H9 (cell line): ENCODE measurements around the gene EOGT. TPM values are rescaled to one million over a fixed set of nuclear protein-coding genes. Genes with fewer than 3 reads are reported as not detected.

Experiments
- DNase-seq: peaks from one replicate; pipeline ENCODE4 v3.0.0-alpha.2; 2017
- H2AFZ ChIP-seq: one replicate; pipeline ENCODE4 v1.6.1; 2013; ENCODE audit warnings: mild to moderate bottlenecking, low read length, control low read depth, moderate library complexity
- H2AK5ac ChIP-seq: 2 replicates; pipeline ENCODE4 v1.6.1; 2013; ENCODE audit warnings: low read length, control low read depth, mixed read lengths; ENCODE audit not compliant: insufficient read length
- H2BK120ac ChIP-seq: one replicate; pipeline ENCODE4 v1.6.1; 2013; ENCODE audit warnings: low read depth, mild to moderate bottlenecking, low read length, control low read depth, inconsistent platforms; ENCODE audit not compliant: poor library complexity, severe bottlenecking
- H2BK12ac ChIP-seq: 2 replicates; pipeline ENCODE4 v1.6.1; 2013; ENCODE audit warnings: low read length, control low read depth, mixed read lengths, low read depth; ENCODE audit not compliant: insufficient read length
- H2BK15ac ChIP-seq: 2 replicates; pipeline ENCODE4 v1.6.1; 2013; ENCODE audit warnings: low read depth, low read length, control low read depth
- H2BK20ac ChIP-seq: one replicate; pipeline ENCODE4 v1.6.1; 2013; ENCODE audit warnings: low read depth, mild to moderate bottlenecking, low read length, control low read depth, inconsistent platforms; ENCODE audit not compliant: poor library complexity, severe bottlenecking
- H2BK5ac ChIP-seq: 2 replicates; pipeline ENCODE4 v1.6.1; 2013; ENCODE audit warnings: low read length, control low read depth, mixed read lengths; ENCODE audit not compliant: insufficient read length
- H3K14ac ChIP-seq: 2 replicates; pipeline ENCODE4 v1.6.1; 2013; ENCODE audit warnings: low read length, control low read depth; ENCODE audit not compliant: insufficient read depth
- H3K18ac ChIP-seq: 2 replicates; pipeline ENCODE4 v1.6.1; 2013; ENCODE audit warnings: low read depth, mild to moderate bottlenecking, mixed read lengths, low read length, control low read depth; ENCODE audit not compliant: insufficient read length
- H3K23ac ChIP-seq: 2 replicates; pipeline ENCODE4 v1.6.1; 2013; ENCODE audit warnings: low read length, control low read depth, mixed read lengths, low read depth; ENCODE audit not compliant: insufficient read length
- H3K23me2 ChIP-seq: 2 replicates; pipeline ENCODE4 v1.6.1; 2013; ENCODE audit warnings: low read depth, mild to moderate bottlenecking, mixed read lengths, low read length, control low read depth; ENCODE audit not compliant: insufficient read length, poor library complexity, severe bottlenecking
- H3K27ac ChIP-seq: 2 replicates; pipeline ENCODE4 v1.5.1; 2013; ENCODE audit warnings: low read length, control low read depth, mixed read lengths, low read depth; ENCODE audit not compliant: insufficient read length
- H3K27me3 ChIP-seq: 2 replicates; pipeline ENCODE4 v1.6.1; 2013; ENCODE audit warnings: low read length, control low read depth, inconsistent platforms; ENCODE audit not compliant: insufficient read depth
- H3K4ac ChIP-seq: 2 replicates; pipeline ENCODE4 v1.6.1; 2013; ENCODE audit warnings: low read depth, mild to moderate bottlenecking, control low read depth, inconsistent platforms, low read length, moderate library complexity
- H3K4me1 ChIP-seq: 2 replicates; pipeline ENCODE4 v1.6.1; 2013; ENCODE audit warnings: low read length, control low read depth, inconsistent platforms; ENCODE audit not compliant: insufficient read depth
- H3K4me2 ChIP-seq: 2 replicates; pipeline ENCODE4 v1.6.1; 2013; ENCODE audit warnings: low read length, control low read depth, mixed read lengths; ENCODE audit not compliant: insufficient read length, insufficient read depth
- H3K56ac ChIP-seq: 2 replicates; pipeline ENCODE4 v1.6.1; 2013; ENCODE audit warnings: low read depth, mild to moderate bottlenecking, mixed read lengths, low read length, control low read depth; ENCODE audit not compliant: insufficient read length
- H3K79me1 ChIP-seq: 2 replicates; pipeline ENCODE4 v1.6.1; 2013; ENCODE audit warnings: low read depth, mild to moderate bottlenecking, moderate library complexity, low read length, control low read depth, inconsistent platforms; ENCODE audit not compliant: insufficient read depth, poor library complexity, severe bottlenecking
- H3K79me2 ChIP-seq: 2 replicates; pipeline ENCODE4 v1.6.1; 2013; ENCODE audit warnings: low read length, control low read depth, inconsistent platforms; ENCODE audit not compliant: insufficient read depth
- H3K9ac ChIP-seq: 2 replicates; pipeline ENCODE4 v1.6.1; 2013; ENCODE audit warnings: low read length, control low read depth, mixed read lengths; ENCODE audit not compliant: insufficient read length; ENCODE audit errors: extremely low read depth
- H3K9me3 ChIP-seq: one replicate; pipeline ENCODE4 v1.6.1; 2013; ENCODE audit warnings: low read depth, low read length, inconsistent platforms; ENCODE audit not compliant: control insufficient read depth
- H3T11ph ChIP-seq: one replicate; pipeline ENCODE4 v1.6.1; 2013; ENCODE audit warnings: mild to moderate bottlenecking, low read length, control low read depth, inconsistent platforms
- H4K20me1 ChIP-seq: one replicate; pipeline ENCODE4 v1.6.1; 2013; ENCODE audit not compliant: control insufficient read depth, insufficient read length, insufficient read depth
- H4K5ac ChIP-seq: 2 replicates; pipeline ENCODE4 v1.6.1; 2013; ENCODE audit warnings: low read depth, mild to moderate bottlenecking, mixed read lengths, low read length, control low read depth; ENCODE audit not compliant: insufficient read length
- H4K8ac ChIP-seq: replicated peaks from 2 replicates; pipeline ENCODE4 v1.6.1; 2013; ENCODE audit warnings: low read length, control low read depth, mixed read lengths, low read depth; ENCODE audit not compliant: insufficient read length
- H4K91ac ChIP-seq: 2 replicates; pipeline ENCODE4 v1.6.1; 2013; ENCODE audit warnings: low read depth, mild to moderate bottlenecking, moderate library complexity, mixed read lengths, low read length, control low read depth; ENCODE audit not compliant: insufficient read length
- H3K27ac Mint-ChIP-seq, 3 experiments: 2 replicates in 2 of 3; 3 replicates in 1 of 3; pipeline ENCODE4 v1.8.0; 2020 to 2021; ENCODE audit warnings: mixed read lengths in 3 of 3, mild to moderate bottlenecking in 1 of 3, moderate library complexity in 1 of 3
- H3K27me3 Mint-ChIP-seq: 2 replicates; pipeline ENCODE4 v1.8.0; 2021; ENCODE audit warnings: low read depth, mild to moderate bottlenecking, moderate library complexity, mixed read lengths
- H3K36me3 Mint-ChIP-seq, 3 experiments: 2 replicates in 2 of 3; 3 replicates in 1 of 3; pipeline ENCODE4 v1.8.0; 2020 to 2021; ENCODE audit warnings: low read depth in 3 of 3, mixed read lengths in 3 of 3; ENCODE audit not compliant: insufficient read depth in 1 of 3
- H3K4me1 Mint-ChIP-seq, 2 experiments: 2 replicates each; pipeline ENCODE4 v1.8.0; 2020; ENCODE audit warnings: mixed read lengths in 2 of 2
- H3K4me3 Mint-ChIP-seq, 2 experiments: 2 replicates in 1 of 2; 3 replicates in 1 of 2; pipeline ENCODE4 v1.8.0; 2020 to 2021; ENCODE audit warnings: mild to moderate bottlenecking in 2 of 2, mixed read lengths in 2 of 2, moderate library complexity in 1 of 2
- H3K9me3 Mint-ChIP-seq, 2 experiments: 2 replicates in 1 of 2; 3 replicates in 1 of 2; pipeline ENCODE4 v1.8.0; 2020; ENCODE audit warnings: mild to moderate bottlenecking in 2 of 2, mixed read lengths in 2 of 2, moderate library complexity in 1 of 2
- CTCF ChIP-seq: fragments of 200-600 bp; sonication (generic); conservative IDR thresholded peaks from 3 replicates; pipeline ENCODE4 v1.8.0; 2021; ENCODE audit warnings: antibody characterized with exemption, mild to moderate bottlenecking
- WGBS: extraction: QIAGEN DNeasy Blood & Tissue Kit; methylation state at CpG from one replicate; pipeline ENCODE4 v1.1.7; 2013; ENCODE audit warnings: missing lambda C conversion rate, low lambda C conversion rate, mixed read lengths; ENCODE audit not compliant: insufficient read length; ENCODE audit errors: extremely low coverage; 5-methylcytosine and 5-hydroxymethylcytosine counted together
- total RNA-seq: library from RNA; stranded (reverse); gene quantifications from 2 replicates; pipeline ENCODE4 v1.2.1, GENCODE V29; 2021

EOGT gene
- total RNA-seq, 1 experiment from 2014 or later = 30.5 TPM

- Histone ChIP-seq H2BK5ac (no peak overlapping the region), H3K27me3 (no peaks in the 10 kb centered on the region), H3K9ac (no peak overlapping the region), H3K4me1 (no peaks in the 10 kb centered on the region), H3K23me2 (no peaks in the 10 kb centered on the region), H2BK12ac (no peak overlapping the region), H3K4me2 (no peak overlapping the region), H3K79me2 (no peaks in the 10 kb centered on the region), H4K91ac (no peak overlapping the region), H2BK120ac (no peak overlapping the region), H3K27ac (no peak overlapping the region), H2BK15ac (no peak overlapping the region), H3K18ac (no peak overlapping the region), H3K14ac (no peak overlapping the region), H3K56ac (no peak overlapping the region), H4K20me1 (no peaks in the 10 kb centered on the region), H3K79me1 (no peaks in the 10 kb centered on the region), H3K23ac (no peak overlapping the region), H3K4ac (no peak overlapping the region), H4K5ac (no peak overlapping the region), H2AFZ (no peak overlapping the region), H3K9me3 (no peaks in the 10 kb centered on the region), H2AK5ac (no peak overlapping the region), H2BK20ac (no peak overlapping the region), H4K8ac (no peak overlapping the region), H3T11ph (no peak overlapping the region)
- Mint-ChIP-seq H3K4me1 (peaks cover 4 to 10% of the 10 kb centered on the region in 2 experiments; a peak in 3 of 4 replicates), H3K4me3 (no peak overlapping the region), H3K9me3 (no peaks in the 10 kb centered on the region), H3K36me3 (peaks cover 3 to 11% (median 10%) of the 10 kb centered on the region in 3 experiments; a peak in 5 of 7 replicates), H3K27me3 (no peaks in the 10 kb centered on the region), H3K27ac (no peak overlapping the region)
- WGBS = no CpG with 5 or more reads among the region's 11 CpGs
- peak; percentile 92 for TF ChIP-seq CTCF
- peak; percentile 83 for DNase-seq
Measured at GRCh38 chr3:68972358-68972979, 41.0 kb downstream of the EOGT start.
